Panc1 (cell line): ENCODE data around the gene VKORC1. TPM values are rescaled to one million over a fixed set of nuclear protein-coding genes. Genes with fewer than 3 reads are reported as not detected.

Experiments
- ATAC-seq: fragments of 200-7000 bp; cut with Tn5 transposase; 2 replicates; pipeline ENCODE4 v1.9.1; 2020; ENCODE audit warnings: mild to moderate bottlenecking, moderate library complexity
- BruUV-seq: library from RNA; stranded (reverse); fragments of 400-500 nt; replicated peaks from 2 replicates; lab custom pipeline; 2021; lab: Mats Ljungman, UMichigan
- CTCF ChIA-PET: fragments of 300-600 bp; sonication (Branson Sonifier 250); formaldehyde crosslinking; loops from one replicate; lab custom pipeline; 2022; ENCODE audit warnings: antibody characterized with exemption; lab: Charles Lee
- POLR2A ChIA-PET: fragments of 300-600 bp; sonication (Branson Sonifier 250); formaldehyde crosslinking; loops from one replicate; lab custom pipeline; 2022; ENCODE audit warnings: antibody characterized with exemption; lab: Charles Lee
- DNase-seq: peaks from one replicate; pipeline ENCODE4 v3.0.0-alpha.2; 2010; ENCODE audit warnings: low read depth, low spot score
- H3K27ac ChIP-seq: 2 replicates; pipeline ENCODE4 v1.5.1; 2011; ENCODE audit warnings: mild to moderate bottlenecking, low read length, inconsistent platforms
- H3K27me3 ChIP-seq: fragments of 200-500 bp; sonication (Bioruptor generic); 2 replicates; pipeline ENCODE4 v1.6.0; 2014; ENCODE audit warnings: low read length, inconsistent platforms; ENCODE audit not compliant: control insufficient read depth, insufficient read depth
- H3K36me3 ChIP-seq: fragments of 200-500 bp; sonication (Bioruptor generic); 2 replicates; pipeline ENCODE4 v1.5.1; 2014; ENCODE audit warnings: inconsistent platforms, mild to moderate bottlenecking, low read length, moderate library complexity; ENCODE audit not compliant: control insufficient read depth, insufficient read depth
- H3K4me1 ChIP-seq: 2 replicates; pipeline ENCODE4 v1.5.1; 2011; ENCODE audit warnings: inconsistent platforms, mild to moderate bottlenecking, low read length, moderate library complexity; ENCODE audit not compliant: control insufficient read depth, insufficient read depth
- H3K4me3 ChIP-seq, 2 experiments: 2 replicates each; pipeline ENCODE4 v1.5.1; 2011 to 2012; ENCODE audit warnings: low read depth in 2 of 2, low read length in 2 of 2, mild to moderate bottlenecking in 2 of 2, inconsistent platforms in 1 of 2, moderate library complexity in 1 of 2
- H3K9me3 ChIP-seq: fragments of 200-500 bp; sonication (Bioruptor generic); 2 replicates; pipeline ENCODE4 v1.5.1; 2014; ENCODE audit warnings: low read depth, mild to moderate bottlenecking, inconsistent platforms, low read length, moderate library complexity; ENCODE audit not compliant: control insufficient read depth, insufficient read depth
- POLR2AphosphoS5 ChIP-seq: IDR thresholded peaks from 2 replicates; pipeline ENCODE4 v1.6.1; 2012; ENCODE audit warnings: mild to moderate bottlenecking, low read depth, low read length, moderate library complexity
- SIN3A ChIP-seq: IDR thresholded peaks from 2 replicates; pipeline ENCODE4 v1.6.1; 2012; ENCODE audit warnings: low read depth, mild to moderate bottlenecking, low read length, moderate library complexity, borderline replicate concordance; ENCODE audit not compliant: insufficient read depth
- TCF7L2 ChIP-seq: IDR thresholded peaks from 2 replicates; pipeline ENCODE4 v1.6.1; 2011; ENCODE audit warnings: mild to moderate bottlenecking, low read depth, low read length, inconsistent platforms
- in situ Hi-C: cut with HindIII; loops from 2 replicates; pipeline ENCODE4 v1.10.0; 2016; ENCODE audit warnings: low sequenced_read_pairs, low pct_unique_long_range_greater_than_20kb
- intact Hi-C: fragments of 100-400 bp; cut with micrococcal nuclease; formaldehyde crosslinking; loops from one replicate; pipeline ENCODE4 v1.10.0; 2022; ENCODE audit not compliant: unreplicated experiment
- total RNA-seq: library from RNA; stranded (reverse); gene quantifications from one replicate; pipeline ENCODE4 v1.2.1, GENCODE V29; 2021; ENCODE audit not compliant: unreplicated experiment
- TF ChIP-seq, protein P1 (sequence below): fragments of 450-650 bp; IDR thresholded peaks from 2 replicates; pipeline ENCODE4 v1.5.1; 2017; ENCODE audit warnings: mild to moderate bottlenecking
- TF ChIP-seq, protein P2 (sequence below), 2 experiments: IDR thresholded peaks; 2 replicates each; pipeline ENCODE4 v1.6.1; 2011 to 2012; ENCODE audit warnings: low read depth in 2 of 2, control low read depth in 1 of 2, low read length in 1 of 2, mild to moderate bottlenecking in 1 of 2, moderate library complexity in 1 of 2; ENCODE audit not compliant: insufficient read depth in 1 of 2

The VKORC1 gene
- total RNA-seq, 1 experiment from 2014 or later: 109 TPM

DNA sequence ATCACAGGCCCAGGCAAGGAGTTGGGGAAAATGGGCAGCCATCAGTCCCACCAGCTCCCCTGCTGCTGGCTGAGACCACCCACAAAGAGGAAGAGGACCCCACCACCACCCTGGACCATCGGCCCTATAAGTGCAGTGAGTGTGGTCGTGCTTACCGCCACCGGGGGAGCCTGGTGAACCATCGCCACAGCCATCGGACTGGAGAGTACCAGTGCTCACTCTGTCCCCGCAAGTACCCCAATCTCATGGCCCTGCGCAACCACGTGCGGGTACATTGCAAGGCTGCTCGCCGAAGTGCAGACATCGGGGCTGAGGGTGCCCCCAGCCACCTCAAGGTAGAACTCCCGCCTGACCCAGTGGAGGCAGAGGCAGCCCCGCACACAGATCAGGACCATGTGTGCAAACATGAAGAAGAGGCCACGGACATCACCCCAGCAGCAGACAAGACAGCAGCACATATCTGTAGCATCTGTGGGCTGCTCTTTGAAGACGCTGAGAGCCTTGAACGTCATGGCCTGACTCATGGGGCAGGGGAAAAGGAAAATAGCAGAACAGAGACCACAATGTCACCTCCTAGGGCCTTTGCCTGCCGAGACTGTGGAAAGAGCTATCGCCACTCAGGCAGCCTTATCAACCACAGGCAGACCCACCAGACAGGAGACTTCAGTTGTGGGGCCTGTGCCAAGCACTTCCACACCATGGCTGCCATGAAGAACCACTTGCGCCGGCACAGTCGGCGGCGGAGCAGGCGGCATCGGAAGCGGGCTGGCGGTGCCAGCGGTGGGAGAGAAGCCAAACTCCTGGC, 16.8 kb downstream of the VKORC1 start:
- Histone ChIP-seq H3K4me1 (0 out of 2 replicates have a peak, but pooled peaks cover 4% of the 10 kb centered on the region), H3K27ac (no peak overlapping the region), H3K36me3 (peaks cover 8% of the 10 kb centered on the region), H3K9me3 (no peaks in the 10 kb centered on the region), H3K4me3 (no peak overlapping the region), H3K27me3 (no peaks in the 10 kb centered on the region)
- intact Hi-C loops: no loop called here
- BruUV-seq: no TSS peak
- TF ChIP-seq SIN3A (no peak), TCF7L2 (no peak), POLR2AphosphoS5 (no peak)
- TF ChIP-seq, protein P1, sequence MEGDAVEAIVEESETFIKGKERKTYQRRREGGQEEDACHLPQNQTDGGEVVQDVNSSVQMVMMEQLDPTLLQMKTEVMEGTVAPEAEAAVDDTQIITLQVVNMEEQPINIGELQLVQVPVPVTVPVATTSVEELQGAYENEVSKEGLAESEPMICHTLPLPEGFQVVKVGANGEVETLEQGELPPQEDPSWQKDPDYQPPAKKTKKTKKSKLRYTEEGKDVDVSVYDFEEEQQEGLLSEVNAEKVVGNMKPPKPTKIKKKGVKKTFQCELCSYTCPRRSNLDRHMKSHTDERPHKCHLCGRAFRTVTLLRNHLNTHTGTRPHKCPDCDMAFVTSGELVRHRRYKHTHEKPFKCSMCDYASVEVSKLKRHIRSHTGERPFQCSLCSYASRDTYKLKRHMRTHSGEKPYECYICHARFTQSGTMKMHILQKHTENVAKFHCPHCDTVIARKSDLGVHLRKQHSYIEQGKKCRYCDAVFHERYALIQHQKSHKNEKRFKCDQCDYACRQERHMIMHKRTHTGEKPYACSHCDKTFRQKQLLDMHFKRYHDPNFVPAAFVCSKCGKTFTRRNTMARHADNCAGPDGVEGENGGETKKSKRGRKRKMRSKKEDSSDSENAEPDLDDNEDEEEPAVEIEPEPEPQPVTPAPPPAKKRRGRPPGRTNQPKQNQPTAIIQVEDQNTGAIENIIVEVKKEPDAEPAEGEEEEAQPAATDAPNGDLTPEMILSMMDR: no peak
- TF ChIP-seq, protein P2, sequence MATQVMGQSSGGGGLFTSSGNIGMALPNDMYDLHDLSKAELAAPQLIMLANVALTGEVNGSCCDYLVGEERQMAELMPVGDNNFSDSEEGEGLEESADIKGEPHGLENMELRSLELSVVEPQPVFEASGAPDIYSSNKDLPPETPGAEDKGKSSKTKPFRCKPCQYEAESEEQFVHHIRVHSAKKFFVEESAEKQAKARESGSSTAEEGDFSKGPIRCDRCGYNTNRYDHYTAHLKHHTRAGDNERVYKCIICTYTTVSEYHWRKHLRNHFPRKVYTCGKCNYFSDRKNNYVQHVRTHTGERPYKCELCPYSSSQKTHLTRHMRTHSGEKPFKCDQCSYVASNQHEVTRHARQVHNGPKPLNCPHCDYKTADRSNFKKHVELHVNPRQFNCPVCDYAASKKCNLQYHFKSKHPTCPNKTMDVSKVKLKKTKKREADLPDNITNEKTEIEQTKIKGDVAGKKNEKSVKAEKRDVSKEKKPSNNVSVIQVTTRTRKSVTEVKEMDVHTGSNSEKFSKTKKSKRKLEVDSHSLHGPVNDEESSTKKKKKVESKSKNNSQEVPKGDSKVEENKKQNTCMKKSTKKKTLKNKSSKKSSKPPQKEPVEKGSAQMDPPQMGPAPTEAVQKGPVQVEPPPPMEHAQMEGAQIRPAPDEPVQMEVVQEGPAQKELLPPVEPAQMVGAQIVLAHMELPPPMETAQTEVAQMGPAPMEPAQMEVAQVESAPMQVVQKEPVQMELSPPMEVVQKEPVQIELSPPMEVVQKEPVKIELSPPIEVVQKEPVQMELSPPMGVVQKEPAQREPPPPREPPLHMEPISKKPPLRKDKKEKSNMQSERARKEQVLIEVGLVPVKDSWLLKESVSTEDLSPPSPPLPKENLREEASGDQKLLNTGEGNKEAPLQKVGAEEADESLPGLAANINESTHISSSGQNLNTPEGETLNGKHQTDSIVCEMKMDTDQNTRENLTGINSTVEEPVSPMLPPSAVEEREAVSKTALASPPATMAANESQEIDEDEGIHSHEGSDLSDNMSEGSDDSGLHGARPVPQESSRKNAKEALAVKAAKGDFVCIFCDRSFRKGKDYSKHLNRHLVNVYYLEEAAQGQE (IDR thresholded peaks at IDR 0.05; ENCODE audit: insufficient read depth in 1 of 2, low read depth in 2 of 2, low read length in 1 of 2): no peak
- ChIA-PET POLR2A (no interaction called here), CTCF (no interaction called here)
- DNase-seq (no peak), ATAC-seq (no peak)
- in situ Hi-C loops: no loop called here

DNA sequence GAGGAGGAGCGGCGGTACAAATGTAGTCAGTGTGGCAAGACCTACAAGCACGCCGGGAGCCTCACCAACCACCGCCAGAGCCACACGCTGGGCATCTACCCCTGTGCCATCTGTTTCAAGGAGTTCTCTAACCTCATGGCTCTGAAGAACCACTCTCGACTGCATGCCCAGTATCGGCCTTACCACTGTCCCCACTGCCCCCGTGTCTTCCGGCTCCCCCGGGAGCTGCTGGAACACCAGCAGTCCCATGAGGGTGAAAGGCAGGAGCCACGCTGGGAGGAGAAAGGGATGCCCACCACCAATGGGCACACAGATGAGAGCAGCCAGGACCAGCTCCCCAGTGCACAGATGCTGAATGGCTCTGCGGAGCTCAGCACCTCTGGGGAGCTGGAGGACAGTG, 17.6 kb downstream of the VKORC1 start:
- peaks cover 10% of the 10 kb centered on the region for H3K36me3 ChIP-seq
- BruUV-seq: no TSS peak
- TF ChIP-seq, protein P2 (IDR thresholded peaks at IDR 0.05; ENCODE audit: insufficient read depth in 1 of 2, low read depth in 2 of 2, low read length in 1 of 2): no peak
- TF ChIP-seq SIN3A: no peak
- TF ChIP-seq TCF7L2: no peak
- TF ChIP-seq POLR2AphosphoS5: no peak
- TF ChIP-seq, protein P1: no peak

More for the DNA sequence above, 17.6 kb downstream of the VKORC1 start:
- Histone ChIP-seq H3K4me1 (peaks cover 5% of the 10 kb centered on the region; the same call in 1 of the 2 replicates), H3K9me3 (no peaks in the 10 kb centered on the region), H3K27me3 (no peaks in the 10 kb centered on the region), H3K27ac (no peak overlapping the region), H3K4me3 (no peak overlapping the region)
- CTCF ChIA-PET: no interaction called here
- intact Hi-C loops: no loop called here
- DNase-seq (no peak), ATAC-seq (no peak)
- in situ Hi-C loops: no loop called here
- POLR2A ChIA-PET: no interaction called here
